Measurements from ENCODE around the gene TECPR2. TPM values are rescaled to one million over a fixed set of nuclear protein-coding genes. Genes with fewer than 3 reads are reported as not detected.
A peak's percentile ranks its signal among the peaks of the same experiment; 100 is the strongest.

TECPR2 gene
- total and polyA plus RNA-seq, 10 of the 15 experiments (the other 5 are each of a cell fraction or from before 2014, with no cell fraction given), result 0.15 to 10.0 (median 3.0) TPM

DNA sequence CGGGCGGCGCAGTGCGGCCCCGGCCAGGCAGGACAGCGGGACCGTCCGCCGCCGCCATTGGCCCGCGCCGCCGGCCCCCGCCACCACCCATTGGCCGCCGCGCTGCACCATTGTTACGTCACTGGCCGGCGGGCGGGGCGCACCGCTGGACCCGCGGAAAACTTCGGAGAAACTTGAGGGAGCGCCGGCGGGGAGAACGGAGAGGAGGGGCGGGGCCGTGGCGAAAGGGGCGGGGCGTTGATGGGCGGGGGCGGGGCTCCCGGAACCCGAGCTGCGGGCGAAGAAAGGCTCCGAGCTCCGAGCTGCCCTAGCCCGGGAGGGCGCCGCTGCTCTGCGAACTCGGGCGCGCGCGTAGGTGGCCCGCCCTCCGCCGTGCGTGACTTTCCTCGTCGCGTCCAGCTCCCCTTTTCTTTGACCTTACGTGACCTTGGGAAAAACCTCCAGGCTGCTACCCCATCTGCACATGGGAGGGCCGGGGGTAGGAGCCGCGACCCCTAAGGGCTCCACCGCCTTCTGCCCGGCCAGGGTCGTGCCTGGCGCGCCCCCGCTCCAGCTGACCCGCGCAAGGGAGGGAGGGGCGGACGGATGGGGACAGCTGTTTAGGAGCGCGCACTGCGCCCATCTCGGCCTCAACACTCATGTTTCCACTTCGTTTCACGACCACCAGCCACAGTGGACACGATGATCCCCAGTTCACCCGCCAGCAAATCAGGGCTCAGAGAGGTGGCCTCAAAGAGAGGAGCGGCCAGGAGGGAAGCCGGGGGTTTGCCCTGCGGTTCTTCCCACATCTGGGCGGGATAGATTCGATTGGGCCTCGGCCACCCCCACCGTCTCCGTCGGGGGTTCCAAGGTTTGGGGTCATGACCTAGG is 147.2 kb downstream of the TECPR2 start, which contains the start of gene ANKRD9:
Gene ANKRD9, minus strand, starts transcription at position 31 of the 870 bp plus-strand sequence. CDS start 1,887 bp downstream, outside the sequence.
- peak; percentile 56; the same call in 1 of the 2 replicates for TF ChIP-seq NFYB (IDR thresholded peaks at IDR 0.05; ENCODE audit: insufficient read depth, low read depth, low read length)
- 0 out of 2 replicates have a peak, but pooled peaks have one; percentile 20 for TF ChIP-seq DPF2 (IDR thresholded peaks at IDR 0.05)
- peak; percentile 51; the same call in 1 of the 2 replicates for TF ChIP-seq YY1 (IDR thresholded peaks at IDR 0.05; ENCODE audit: low read depth, low read length)
- 0 out of 2 replicates have a peak, but pooled peaks have one; percentile 21 for TF ChIP-seq RUNX3 (IDR thresholded peaks at IDR 0.05; ENCODE audit: low read length)
- TF ChIP-seq RAD21 (IDR thresholded peaks at IDR 0.05; ENCODE audit: insufficient read depth, low read depth, low read length), result no peak
- TF ChIP-seq, protein P1, sequence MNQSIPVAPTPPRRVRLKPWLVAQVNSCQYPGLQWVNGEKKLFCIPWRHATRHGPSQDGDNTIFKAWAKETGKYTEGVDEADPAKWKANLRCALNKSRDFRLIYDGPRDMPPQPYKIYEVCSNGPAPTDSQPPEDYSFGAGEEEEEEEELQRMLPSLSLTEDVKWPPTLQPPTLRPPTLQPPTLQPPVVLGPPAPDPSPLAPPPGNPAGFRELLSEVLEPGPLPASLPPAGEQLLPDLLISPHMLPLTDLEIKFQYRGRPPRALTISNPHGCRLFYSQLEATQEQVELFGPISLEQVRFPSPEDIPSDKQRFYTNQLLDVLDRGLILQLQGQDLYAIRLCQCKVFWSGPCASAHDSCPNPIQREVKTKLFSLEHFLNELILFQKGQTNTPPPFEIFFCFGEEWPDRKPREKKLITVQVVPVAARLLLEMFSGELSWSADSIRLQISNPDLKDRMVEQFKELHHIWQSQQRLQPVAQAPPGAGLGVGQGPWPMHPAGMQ (IDR thresholded peaks at IDR 0.05; ENCODE audit: borderline replicate concordance), result no peak
- 0 out of 2 replicates have a peak, but pooled peaks have one; percentile 18 for TF ChIP-seq IKZF1 (conservative IDR thresholded peaks at IDR 0.05)
- TF ChIP-seq EGR1 (IDR thresholded peaks at IDR 0.05; ENCODE audit: borderline replicate concordance in 1 of 2, low read depth in 2 of 2, low read length in 2 of 2), result peak in 1 of 2 experiments; percentile 56; a peak in 1 of 3 replicates
- peak; percentile 54; the same call in 1 of the 2 replicates for TF ChIP-seq POLR2A (IDR thresholded peaks at IDR 0.05; ENCODE audit: low read depth, low read length)
- peak; percentile 24 for TF ChIP-seq SP1 (IDR thresholded peaks at IDR 0.05; ENCODE audit: low read depth, low read length)
- TF ChIP-seq NR2C1 (IDR thresholded peaks at IDR 0.05), result 0 out of 2 replicates have a peak, but pooled peaks have one; percentile 3
- TF ChIP-seq RELA (IDR thresholded peaks at IDR 0.05; ENCODE audit: borderline replicate concordance, partially characterized antibody), result no peak
- no peak for TF ChIP-seq SMC3 (IDR thresholded peaks at IDR 0.05; ENCODE audit: borderline replicate concordance, low read length)
- no peak for TF ChIP-seq RB1 (IDR thresholded peaks at IDR 0.05; ENCODE audit: borderline replicate concordance)
- TF ChIP-seq NR2F1 (conservative IDR thresholded peaks at IDR 0.05), result peak; percentile 79
- peak; percentile 79 for TF ChIP-seq CREB1 (IDR thresholded peaks at IDR 0.05; ENCODE audit: low read depth)
- TF ChIP-seq NBN (IDR thresholded peaks at IDR 0.05), result 0 out of 2 replicates have a peak, but pooled peaks have one; percentile 7
- peak in 1 of 2 experiments; percentile 41; a peak in 1 of 4 replicates for TF ChIP-seq BHLHE40 (IDR thresholded peaks at IDR 0.05; ENCODE audit: borderline replicate concordance in 1 of 2, low read depth in 2 of 2, low read length in 1 of 2)
- TF ChIP-seq ESRRA (IDR thresholded peaks at IDR 0.05; ENCODE audit: low read length), result peak; percentile 75
- 0 out of 2 replicates have a peak, but pooled peaks have one; percentile 40 for TF ChIP-seq LARP7 (IDR thresholded peaks at IDR 0.05)
- Histone ChIP-seq H4K20me1 (ENCODE audit: control insufficient read depth, insufficient read depth) (no peaks in the 10 kb centered on the region), H3K79me2 (ENCODE audit: control insufficient read depth, insufficient read depth, low read length) (no peaks in the 10 kb centered on the region), H3K4me1 (ENCODE audit: control insufficient read depth, insufficient read depth, low read length) (peaks cover 9% of the 10 kb centered on the region), H3K9ac (ENCODE audit: control insufficient read depth, insufficient read depth, low read length) (peak within 1 kb of the TSS; percentile 65), H2AFZ (ENCODE audit: control insufficient read depth, low read depth, low read length) (peak within 1 kb of the TSS; percentile 91), H3K4me3 (peak within 1 kb of the TSS; percentile 90), H3K27me3 (replicated peaks in 1 of 2; ENCODE audit: control insufficient read depth in 2 of 2, insufficient read depth in 2 of 2, low read length in 1 of 2) (no peaks in the 10 kb centered on the region), H3K4me2 (ENCODE audit: control insufficient read depth, insufficient read depth) (peak within 1 kb of the TSS; percentile 99), H3K27ac (ENCODE audit: control insufficient read depth, insufficient read depth) (no peak within 1 kb of the TSS), H3K9me3 (replicated peaks; ENCODE audit: control insufficient read depth, insufficient read depth, low read length) (no peaks in the 10 kb centered on the region), H3K36me3 (ENCODE audit: control insufficient read depth in 2 of 2, insufficient read depth in 2 of 2, low read length in 1 of 2) (no peaks in the 10 kb centered on the region)
- DNase-seq (ENCODE audit: low read depth, low spot score) (peak; percentile 30), ATAC-seq (peak; percentile 89), FAIRE-seq (no peak)
- WGBS (ENCODE audit: insufficient coverage, insufficient replicate concordance, low lambda C conversion rate, missing lambda C conversion rate), result 1% methylated on average over 45 of the region's 91 CpGs
- in situ Hi-C loops (cut with MboI), result loop anchor here (10.0 kb wide), 1 partner anchor 545 kb away; the partner anchor contains the start of gene DYNC1H1
- ChIA-PET CTCF (interaction anchor here (0.8 to 3.1 kb wide), 3 partner anchors 8 to 192 kb away, joined by 3 to 14 read pairs (median 4); no protein-coding TSS in a partner anchor), SMC1A (ENCODE audit: uncharacterized antibody, unreplicated experiment) (no interaction called here), POLR2A (no interaction called here), RAD21 (ENCODE audit: unreplicated experiment) (interaction anchor here (0.5 to 1.0 kb wide), 3 partner anchors 11 to 192 kb away, joined by 3 to 5 read pairs (median 4); no protein-coding TSS in a partner anchor)
- intact Hi-C loops (cut with micrococcal nuclease; ENCODE audit: unreplicated experiment), result loop anchor here (10.0 kb wide), 1 partner anchor 545 kb away; the partner anchor contains the start of gene DYNC1H1
- BruUV-seq (replicated peaks), result no TSS peak

Data from GM12878 (cell line).